Neural cell (in vitro differentiated cells): ENCODE data around the gene CYP3A7. TPM values are rescaled to one million over a fixed set of nuclear protein-coding genes. Genes with fewer than 3 reads are reported as not detected.

ENCODE experiments used
- H2AFZ ChIP-seq: fragments of 200-600, 300-800 bp; sonication (generic), shearing (Covaris generic); 2 replicates; pipeline ENCODE4 v1.6.0; 2014; ENCODE audit warnings: low read depth, mild to moderate bottlenecking, antibody characterized with exemption, low read length, moderate library complexity
- H3F3A ChIP-seq: fragments of 200-600 bp; shearing (Covaris generic); 2 replicates; pipeline ENCODE4 v1.6.1; 2016; ENCODE audit warnings: mild to moderate bottlenecking, moderate library complexity, mixed read lengths, antibody characterized with exemption, low read length; ENCODE audit not compliant: insufficient read depth, poor library complexity, severe bottlenecking
- H3K27ac ChIP-seq: fragments of 200-600, 300-800 bp; sonication (generic), shearing (Covaris generic); 2 replicates; pipeline ENCODE4 v1.5.1; 2014; ENCODE audit warnings: mild to moderate bottlenecking, low read length, moderate library complexity
- H3K27me3 ChIP-seq: fragments of 300-800, 200-600 bp; sonication (generic), shearing (Covaris generic); 2 replicates; pipeline ENCODE4 v1.6.0; 2014; ENCODE audit warnings: mild to moderate bottlenecking, low read depth, low read length, moderate library complexity; ENCODE audit not compliant: insufficient read depth
- H3K36me3 ChIP-seq: fragments of 300-800, 200-600 bp; sonication (generic), shearing (Covaris generic); 2 replicates; pipeline ENCODE4 v1.5.1; 2014; ENCODE audit warnings: mild to moderate bottlenecking, antibody characterized with exemption, low read length, moderate library complexity; ENCODE audit not compliant: insufficient read depth
- H3K4me2 ChIP-seq: fragments of 300-800, 200-600 bp; sonication (generic), shearing (Covaris generic); 2 replicates; pipeline ENCODE4 v1.6.0; 2014; ENCODE audit warnings: mild to moderate bottlenecking, low read length
- H3K4me3 ChIP-seq: fragments of 300-800, 200-600 bp; sonication (generic), shearing (Covaris generic); 2 replicates; pipeline ENCODE4 v1.5.1; 2014; ENCODE audit warnings: mild to moderate bottlenecking, low read length, moderate library complexity
- H3K79me2 ChIP-seq: fragments of 200-600 bp; shearing (Covaris generic); replicated peaks from 2 replicates; pipeline ENCODE4 v1.6.0; 2014; ENCODE audit warnings: mild to moderate bottlenecking, low read length, moderate library complexity; ENCODE audit not compliant: insufficient read depth
- H3K9ac ChIP-seq: fragments of 300-800, 200-600 bp; sonication (generic), shearing (Covaris generic); 2 replicates; pipeline ENCODE4 v1.6.1; 2016; ENCODE audit warnings: mild to moderate bottlenecking, low read length, mixed read lengths
- H3K9me2 ChIP-seq: fragments of 200-600 bp; shearing (Covaris generic); 2 replicates; pipeline ENCODE4 v1.6.1; 2016; ENCODE audit warnings: mild to moderate bottlenecking, low read length, mixed read lengths; ENCODE audit not compliant: insufficient read depth
- H3K9me3 ChIP-seq: fragments of 200-600, 300-800 bp; sonication (generic), shearing (Covaris generic); 2 replicates; pipeline ENCODE4 v1.6.1; 2016; ENCODE audit warnings: mild to moderate bottlenecking, mixed run types, low read length, moderate library complexity, mixed read lengths
- H4K20me1 ChIP-seq: fragments of 200-600 bp; shearing (Covaris generic); 2 replicates; pipeline ENCODE4 v1.6.1; 2016; ENCODE audit warnings: mild to moderate bottlenecking, mixed run types; ENCODE audit not compliant: insufficient read depth
- CTCF ChIP-seq: fragments of 450-650 bp; IDR thresholded peaks from 2 replicates; pipeline ENCODE4 v1.5.1; 2014; ENCODE audit warnings: antibody characterized with exemption, mild to moderate bottlenecking, moderate library complexity; ENCODE audit not compliant: poor library complexity, severe bottlenecking
- EP300 ChIP-seq: fragments of 450-650 bp; conservative IDR thresholded peaks from 2 replicates; pipeline ENCODE4 v1.6.1; 2014; ENCODE audit warnings: antibody characterized with exemption, mild to moderate bottlenecking, moderate library complexity; ENCODE audit not compliant: poor library complexity, severe bottlenecking
- EZH2 ChIP-seq: fragments of 200-600, 300-800 bp; shearing (Covaris generic), sonication (generic); IDR thresholded peaks from 2 replicates; pipeline ENCODE4 v1.6.1; 2014; ENCODE audit warnings: antibody characterized with exemption, low read length, borderline replicate concordance, mild to moderate bottlenecking; ENCODE audit not compliant: insufficient read depth, poor library complexity, severe bottlenecking
- MXI1 ChIP-seq: fragments of 450-650 bp; conservative IDR thresholded peaks from 2 replicates; pipeline ENCODE4 v1.6.1; 2014; ENCODE audit warnings: antibody characterized with exemption, mild to moderate bottlenecking; ENCODE audit not compliant: poor library complexity, severe bottlenecking
- POLR2AphosphoS5 ChIP-seq: IDR thresholded peaks from 2 replicates; pipeline ENCODE4 v1.6.1; 2012
- RAD21 ChIP-seq: fragments of 450-650 bp; conservative IDR thresholded peaks from 2 replicates; pipeline ENCODE4 v1.6.1; 2014; ENCODE audit warnings: antibody characterized with exemption, mild to moderate bottlenecking, moderate library complexity
- REST ChIP-seq: IDR thresholded peaks from 2 replicates; pipeline ENCODE4 v1.6.1; 2012; ENCODE audit warnings: borderline replicate concordance
- SMC3 ChIP-seq: fragments of 450-650 bp; conservative IDR thresholded peaks from 2 replicates; pipeline ENCODE4 v1.6.1; 2014; ENCODE audit warnings: antibody characterized with exemption, mild to moderate bottlenecking, moderate library complexity; ENCODE audit not compliant: poor library complexity
- TAF1 ChIP-seq: IDR thresholded peaks from 2 replicates; pipeline ENCODE4 v1.6.1; 2012; ENCODE audit warnings: low read depth
- polyA plus RNA-seq: library from polyadenylated mRNA; depleted of rRNA; stranded (reverse); fragments of >200 nt; gene quantifications from 2 replicates; pipeline ENCODE4 v1.2.3, GENCODE V29; 2014

Gene CYP3A7
- polyA plus RNA-seq, 1 donor from 2014 or later = not detected

GRCh38 chr7:99694201-99694911, 40.6 kb downstream of the CYP3A7 start:
- Histone ChIP-seq H3K9me3 (no peaks in the 10 kb centered on the region), H3K4me2 (no peak overlapping the region), H3K9me2 (no peaks in the 10 kb centered on the region), H3F3A (no peaks in the 10 kb centered on the region), H3K79me2 (no peaks in the 10 kb centered on the region), H3K4me3 (no peak overlapping the region), H2AFZ (no peak overlapping the region), H4K20me1 (no peaks in the 10 kb centered on the region), H3K36me3 (no peaks in the 10 kb centered on the region), H3K27me3 (no peaks in the 10 kb centered on the region), H3K9ac (no peak overlapping the region), H3K27ac (no peak overlapping the region)
- TF ChIP-seq POLR2AphosphoS5 = no peak

- Histone ChIP-seq H3K79me2 (no peaks in the 10 kb centered on the region), H2AFZ (no peak overlapping the region), H4K20me1 (no peaks in the 10 kb centered on the region), H3K9ac (no peak overlapping the region), H3K9me2 (no peaks in the 10 kb centered on the region), H3K36me3 (no peaks in the 10 kb centered on the region), H3K27me3 (no peaks in the 10 kb centered on the region), H3K9me3 (no peaks in the 10 kb centered on the region), H3K4me3 (no peak overlapping the region), H3K4me2 (no peak overlapping the region), H3F3A (no peaks in the 10 kb centered on the region), H3K27ac (no peak overlapping the region)
- no peak for TF ChIP-seq POLR2AphosphoS5
- no peak for TF ChIP-seq RAD21
- TF ChIP-seq EZH2 = no peak
- no peak for TF ChIP-seq CTCF
- TF ChIP-seq TAF1 = no peak
- TF ChIP-seq REST = no peak
- no peak for TF ChIP-seq SMC3
- no peak for TF ChIP-seq EP300
- TF ChIP-seq MXI1 = no peak
These were observed 41.4 kb downstream of the CYP3A7 start for GRCh38 chr7:99693427-99694200.
